K562 (cell line): ENCODE results near the gene HAPLN3. TPM values are rescaled to one million over a fixed set of nuclear protein-coding genes. Genes with fewer than 3 reads are reported as not detected.

Experiments used
- ATAC-seq: fragments of 200-7000 bp; cut with Tn5 transposase; 3 replicates; pipeline ENCODE4 v1.9.1; 2020; ENCODE audit warnings: moderate library complexity
- BruUV-seq: library from RNA; stranded (reverse); fragments of 400-500 nt; replicated peaks from 2 replicates; lab custom pipeline; 2021; lab: Mats Ljungman, UMichigan
- CTCF ChIA-PET: fragments of 300-600 bp; formaldehyde crosslinking; extraction: SDS; loops from one replicate; lab custom pipeline; 2021; ENCODE audit warnings: low intra/inter-chr PET ratio; lab: Yijun Ruan, JAX
- POLR2A ChIA-PET: fragments of 300-600, 350-650 bp; sonication (Branson Sonifier 250); formaldehyde crosslinking; extraction: SDS; loops from one replicate; lab custom pipeline; 2021; ENCODE audit warnings: antibody characterized with exemption, inconsistent platforms; lab: Yijun Ruan, JAX
- DNase-seq, 4 experiments: peaks; one replicate each; pipeline versions ENCODE4 v3.0.0 to v3.0.0-alpha.2; 2011 to 2018; ENCODE audit warnings: low spot score in 3 of 4, mixed read lengths in 3 of 4; ENCODE audit errors: extremely low read depth in 1 of 4
- FAIRE-seq: peaks from 2 replicates; lab custom pipeline; 2011; peaks lifted over from hg19 to GRCh38; lab: Jason Lieb, UNC
- H2AFZ ChIP-seq: 2 replicates; pipeline ENCODE4 v1.6.0; 2011; ENCODE audit warnings: low read depth, low read length, control low read depth, inconsistent platforms
- H3K27ac ChIP-seq: fragments of 200-600 bp; 3 replicates; pipeline ENCODE4 v1.8.0; 2011; ENCODE audit warnings: low read depth, mild to moderate bottlenecking, control low read depth, inconsistent platforms, low read length, moderate library complexity, mixed read lengths; ENCODE audit errors: extremely low read depth
- H3K27me3 ChIP-seq, 2 experiments: fragments of 300-600 bp in 1 of 2; 2 replicates in 1 of 2; 3 replicates in 1 of 2; pipeline versions ENCODE4 v1.6.0 to v1.8.0; 2011; ENCODE audit warnings: inconsistent platforms in 2 of 2, low read length in 2 of 2, mild to moderate bottlenecking in 1 of 2, mixed read lengths in 1 of 2, moderate library complexity in 1 of 2; ENCODE audit not compliant: control insufficient read depth in 2 of 2, insufficient read depth in 2 of 2
- H3K36me3 ChIP-seq: fragments of 300-600 bp; 3 replicates; pipeline ENCODE4 v1.8.0; 2011; ENCODE audit warnings: mild to moderate bottlenecking, low read length, inconsistent platforms; ENCODE audit not compliant: control insufficient read depth, insufficient read depth
- H3K4me1 ChIP-seq, 2 experiments: fragments of 200-600 bp in 1 of 2; replicated peaks in 1 of 2; 2 replicates in 1 of 2; 3 replicates in 1 of 2; pipeline versions ENCODE4 v1.5.1 to v1.8.0; 2011; ENCODE audit warnings: inconsistent platforms in 2 of 2, low read length in 2 of 2, mild to moderate bottlenecking in 1 of 2, mixed read lengths in 1 of 2, moderate library complexity in 1 of 2; ENCODE audit not compliant: control insufficient read depth in 2 of 2, insufficient read depth in 2 of 2
- H3K4me2 ChIP-seq: 2 replicates; pipeline ENCODE4 v1.6.1; 2011; ENCODE audit warnings: low read length, control low read depth, inconsistent platforms, mixed read lengths; ENCODE audit not compliant: insufficient read depth
- H3K4me3 ChIP-seq: fragments of 200-600 bp; sonication (generic), shearing (Covaris generic); 2 replicates; pipeline ENCODE4 v1.5.1; 2016; ENCODE audit warnings: control low read depth, inconsistent platforms
- H3K79me2 ChIP-seq: fragments of 200-600 bp; 3 replicates; pipeline ENCODE4 v1.8.0; 2011; ENCODE audit warnings: low read length, inconsistent platforms; ENCODE audit not compliant: control insufficient read depth, insufficient read depth
- H3K9ac ChIP-seq, 2 experiments: 2 replicates each; pipeline versions ENCODE4 v1.6.0 to v1.6.1; 2011; ENCODE audit warnings: low read depth in 2 of 2, low read length in 2 of 2, control low read depth in 1 of 2, inconsistent platforms in 1 of 2, mild to moderate bottlenecking in 1 of 2, mixed read lengths in 1 of 2; ENCODE audit not compliant: insufficient read depth in 1 of 2
- H3K9me1 ChIP-seq: one replicate; pipeline ENCODE4 v1.6.0; 2011; ENCODE audit warnings: inconsistent platforms, mild to moderate bottlenecking, low read length, moderate library complexity; ENCODE audit not compliant: control insufficient read depth, insufficient read depth
- H3K9me3 ChIP-seq: replicated peaks from 2 replicates; pipeline ENCODE4 v1.5.1; 2011; ENCODE audit warnings: low read depth, low read length, inconsistent platforms; ENCODE audit not compliant: control insufficient read depth, insufficient read depth
- H4K20me1 ChIP-seq: replicated peaks from 2 replicates; pipeline ENCODE4 v1.6.1; 2011; ENCODE audit warnings: low read length, inconsistent platforms, mixed read lengths; ENCODE audit not compliant: control insufficient read depth, insufficient read depth
- ARNT ChIP-seq, 2 experiments: fragments of 450-650 bp; IDR thresholded peaks; 2 replicates each; pipeline ENCODE4 v1.6.1; 2016; ENCODE audit warnings: mild to moderate bottlenecking in 1 of 2
- HDAC1 ChIP-seq, 2 experiments: fragments of 450-650 bp; IDR thresholded peaks; 2 replicates each; pipeline ENCODE4 v1.6.1; 2016 to 2017; ENCODE audit warnings: inconsistent platforms in 1 of 2, mild to moderate bottlenecking in 1 of 2, moderate library complexity in 1 of 2
- HINFP ChIP-seq: fragments of 450-650 bp; conservative IDR thresholded peaks from 2 replicates; pipeline ENCODE4 v1.6.1; 2016; ENCODE audit warnings: missing genetic modification characterization, low read depth, mild to moderate bottlenecking, control low read depth, missing compliant biosample characterization
- NFATC3 ChIP-seq: fragments of 450-650 bp; IDR thresholded peaks from 2 replicates; pipeline ENCODE4 v1.6.1; 2017; ENCODE audit warnings: mild to moderate bottlenecking
- SPI1 ChIP-seq: IDR thresholded peaks from 2 replicates; pipeline ENCODE4 v1.6.1; 2011; ENCODE audit warnings: low read depth, low read length, control low read depth, borderline replicate concordance
- SRSF1 ChIP-seq: fragments of 200-400 bp; formaldehyde crosslinking; IDR thresholded peaks from 2 replicates; pipeline ENCODE4 v1.6.1; 2017; ENCODE audit warnings: mild to moderate bottlenecking, low read depth, low read length, moderate library complexity
- TAF7 ChIP-seq: fragments of 450-650 bp; IDR thresholded peaks from 2 replicates; pipeline ENCODE4 v1.6.1; 2016; ENCODE audit warnings: missing genetic modification characterization, missing compliant biosample characterization
- YBX1 ChIP-seq: fragments of 450-650 bp; IDR thresholded peaks from 2 replicates; pipeline ENCODE4 v1.7.1; 2016; ENCODE audit warnings: mild to moderate bottlenecking
- ZNF143 ChIP-seq: sonication (generic); formaldehyde crosslinking; IDR thresholded peaks from 2 replicates; pipeline ENCODE4 v1.9.0; 2022; ENCODE audit warnings: mild to moderate bottlenecking, missing genetic modification reagents
- WGBS: fragments of 100-300 bp; shearing (Covaris generic); methylation state at CpG from one replicate; pipeline ENCODE4 v1.1.6; 2016; ENCODE audit warnings: low coverage, mixed read lengths; ENCODE audit not compliant: insufficient coverage; ENCODE audit errors: missing lambda C conversion rate; 5-methylcytosine and 5-hydroxymethylcytosine counted together
- in situ Hi-C: fragments of 300-500 bp; cut with MboI; formaldehyde crosslinking; loops from 4 replicates; pipeline ENCODE4 v1.15.0; 2018; ENCODE audit warnings: inconsistent platforms, mixed read lengths
- intact Hi-C: fragments of 100-400 bp; cut with micrococcal nuclease; formaldehyde crosslinking; loops from 2 replicates; pipeline ENCODE4 v1.14.2; 2022
- polyA plus RNA-seq, 8 experiments: library from polyadenylated mRNA; depleted of rRNA in 4 of 8; stranded (reverse) in 5 of 8; unstranded in 3 of 8; fragments of >200 nt; fragmentation: Nextera tagmentation in 2 of 8; fragmentation: Illumina TruSeq in 1 of 8; extraction: Ambion mirVana in 2 of 8; extraction: Trizol in 1 of 8; gene quantifications; 2 replicates each; pipeline versions ENCODE4 v1.2.1 to v1.2.3, GENCODE V29; 2011 to 2014; ENCODE audit warnings: inconsistent platforms in 1 of 8, missing spikeins in 1 of 8
- total RNA-seq, 7 experiments: library from RNA; depleted of rRNA in 6 of 7; stranded (reverse); fragments of >200 nt in 6 of 7; fragmentation: Illumina TruSeq in 2 of 7; extraction: Trizol in 2 of 7; gene quantifications; 2 replicates each; pipeline versions ENCODE4 v1.2.1 to v1.2.3, GENCODE V29; 2011 to 2021; ENCODE audit warnings: low replicate concordance in 1 of 7

Gene HAPLN3
- total and polyA plus RNA-seq, 9 of the 15 experiments (the other 6 are each of a cell fraction or from before 2014, with no cell fraction given): 0.04 to 2.4 (median 0.65) TPM

- CTCF ChIA-PET: no interaction called here
- WGBS: 14% methylated on average over 11 of the region's 11 CpGs
- DNase-seq (no peak), ATAC-seq (no peak), FAIRE-seq (no peak)
- Histone ChIP-seq H3K4me3 (no peak overlapping the region), H3K27me3 (peaks cover 13 to 24% of the 10 kb centered on the region in 2 experiments), H3K4me1 (peaks cover 3 to 8% of the 10 kb centered on the region in 2 experiments; a peak in 3 of 5 replicates), H3K36me3 (no peaks in the 10 kb centered on the region), H3K4me2 (peak overlapping the region; percentile 10; the same call in 1 of the 2 replicates), H4K20me1 (no peaks in the 10 kb centered on the region; the same call in 1 of the 2 replicates), H3K9me1 (no peaks in the 10 kb centered on the region), H3K9ac (no peak overlapping the region; a peak in 1 of 4 replicates), H3K9me3 (no peaks in the 10 kb centered on the region), H2AFZ (no peak overlapping the region), H3K27ac (no peak overlapping the region), H3K79me2 (no peaks in the 10 kb centered on the region)
- intact Hi-C loops: no loop called here
- POLR2A ChIA-PET: interaction anchor here (0.8 kb wide), 2 partner anchors 9 to 149 kb away, joined by 3 to 4 read pairs; no protein-coding TSS in a partner anchor
- BruUV-seq: no TSS peak
- TF ChIP-seq YBX1 (no peak), HINFP (no peak), ARNT (IDR thresholded peaks at IDR 0.05) (no peak), ZNF143 (no peak), HDAC1 (IDR thresholded peaks at IDR 0.05) (no peak), SRSF1 (no peak), NFATC3 (no peak), TAF7 (tag) (no peak), SPI1 (no peak)
- in situ Hi-C loops: no loop called here
Measured at GRCh38 chr15:88858934-88859333, 36.4 kb downstream of the HAPLN3 start.
